GM13977 (cell line): ENCODE results near the gene AKAP9.

ENCODE experiments used
- DNase-seq: peaks from one replicate; pipeline ENCODE4 v3.0.0; 2012; ENCODE audit warnings: low spot score
- CTCF ChIP-seq: IDR thresholded peaks from 2 replicates; pipeline ENCODE4 v1.5.1; 2012; ENCODE audit warnings: mild to moderate bottlenecking, control low read depth; ENCODE audit not compliant: insufficient read depth; ENCODE audit errors: extremely low read depth, missing control alignments
- in situ Hi-C: fragments of 300-500 bp; cut with MboI; formaldehyde crosslinking; loops from one replicate; pipeline ENCODE4 v1.12.0; 2022; ENCODE audit warnings: low sequenced_read_pairs, low pct_unique_long_range_greater_than_20kb, mixed read lengths, inconsistent platforms; ENCODE audit not compliant: unreplicated experiment

The AKAP9 gene

GRCh38 chr7:92028226-92028625, 87.6 kb downstream of the AKAP9 start:
- in situ Hi-C loops, result no loop called here
- DNase-seq, result no peak
- TF ChIP-seq CTCF, result no peak

- no peak for DNase-seq
- TF ChIP-seq CTCF, result no peak
- in situ Hi-C loops, result no loop called here
These were observed 88.0 kb downstream of the AKAP9 start for GRCh38 chr7:92028686-92029085.

- in situ Hi-C loops, result no loop called here
- no peak for TF ChIP-seq CTCF
- no peak for DNase-seq
These were observed 93.5 kb downstream of the AKAP9 start for GRCh38 chr7:92034116-92034515.

- no peak for DNase-seq
- TF ChIP-seq CTCF, result no peak
- in situ Hi-C loops, result no loop called here
These were observed 94.9 kb downstream of the AKAP9 start for GRCh38 chr7:92035576-92035975.

GRCh38 chr7:92039900-92040299, 99.2 kb downstream of the AKAP9 start:
- in situ Hi-C loops, result no loop called here
- TF ChIP-seq CTCF, result no peak
- DNase-seq, result no peak

GRCh38 chr7:92042056-92042737, 101.5 kb downstream of the AKAP9 start:
- in situ Hi-C loops, result no loop called here
- TF ChIP-seq CTCF, result no peak
- DNase-seq, result no peak

GRCh38 chr7:92043098-92043497, 102.4 kb downstream of the AKAP9 start:
- DNase-seq, result no peak
- no peak for TF ChIP-seq CTCF
- in situ Hi-C loops, result no loop called here
